WERI-Rb-1 (cell line): ENCODE results near the gene MIGA2.

Source experiments
- DNase-seq: peaks from one replicate; pipeline ENCODE4 v3.0.0-alpha.2; 2020
- H3K27ac ChIP-seq: fragments of 250-450 bp; sonication (Bioruptor Pico); 2 replicates; pipeline ENCODE4 v1.5.1; 2020; ENCODE audit warnings: mild to moderate bottlenecking, moderate library complexity
- H3K27me3 ChIP-seq: fragments of 250-450 bp; sonication (Bioruptor Pico); 2 replicates; pipeline ENCODE4 v1.5.1; 2021; ENCODE audit warnings: mild to moderate bottlenecking, low read depth, moderate library complexity; ENCODE audit not compliant: insufficient read depth, severe bottlenecking
- H3K36me3 ChIP-seq: fragments of 250-450 bp; sonication (Bioruptor Pico); 2 replicates; pipeline ENCODE4 v1.5.1; 2020; ENCODE audit warnings: mild to moderate bottlenecking, moderate library complexity
- H3K4me3 ChIP-seq: 2 replicates; pipeline ENCODE4 v1.5.1; 2011; ENCODE audit warnings: low read depth, mild to moderate bottlenecking, control low read depth, low read length
- H3K9me3 ChIP-seq: fragments of 250-450 bp; sonication (Bioruptor Pico); 2 replicates; pipeline ENCODE4 v1.5.1; 2021; ENCODE audit warnings: mild to moderate bottlenecking, moderate library complexity; ENCODE audit not compliant: severe bottlenecking
- CTCF ChIP-seq: IDR thresholded peaks from 2 replicates; pipeline ENCODE4 v1.5.1; 2011; ENCODE audit warnings: low read depth, mild to moderate bottlenecking, control low read depth, inconsistent platforms, low read length

The MIGA2 gene

GRCh38 chr9:129006328-129007034, 29.9 kb upstream of the MIGA2 start:
- peaks cover 95% of the 10 kb centered on the region for H3K36me3 ChIP-seq
- DNase-seq, result peak; percentile 89
- H3K27ac ChIP-seq, result peak overlapping the region; percentile 21
- no peaks in the 10 kb centered on the region for H3K9me3 ChIP-seq
- TF ChIP-seq CTCF, result peak; percentile 96
- H3K4me3 ChIP-seq, result no peak overlapping the region
- H3K27me3 ChIP-seq, result no peaks in the 10 kb centered on the region

- Histone ChIP-seq H3K27ac (no peak overlapping the region), H3K36me3 (peaks cover 93% of the 10 kb centered on the region), H3K4me3 (no peak overlapping the region), H3K27me3 (no peaks in the 10 kb centered on the region), H3K9me3 (no peaks in the 10 kb centered on the region)
- no peak for DNase-seq
- TF ChIP-seq CTCF, result no peak
These were observed 29.2 kb upstream of the MIGA2 start for GRCh38 chr9:129007035-129007765.

- H3K4me3 ChIP-seq, result no peak overlapping the region
- H3K27me3 ChIP-seq, result no peaks in the 10 kb centered on the region
- H3K9me3 ChIP-seq, result no peaks in the 10 kb centered on the region
- no peak for TF ChIP-seq CTCF
- DNase-seq, result no peak
- peaks cover 93% of the 10 kb centered on the region for H3K36me3 ChIP-seq
- H3K27ac ChIP-seq, result no peak overlapping the region
These were observed 28.5 kb upstream of the MIGA2 start for GRCh38 chr9:129007766-129008468.

- H3K36me3 ChIP-seq, result peaks cover 93% of the 10 kb centered on the region
- no peak overlapping the region for H3K4me3 ChIP-seq
- DNase-seq, result no peak
- no peaks in the 10 kb centered on the region for H3K27me3 ChIP-seq
- TF ChIP-seq CTCF, result no peak
- no peaks in the 10 kb centered on the region for H3K9me3 ChIP-seq
- no peak overlapping the region; the same call in 1 of the 2 replicates for H3K27ac ChIP-seq
These were observed 27.9 kb upstream of the MIGA2 start for GRCh38 chr9:129008469-129008965.

GRCh38 chr9:129008986-129009583, 27.3 kb upstream of the MIGA2 start:
- Histone ChIP-seq H3K27me3 (no peaks in the 10 kb centered on the region), H3K4me3 (no peak overlapping the region), H3K27ac (no peak overlapping the region), H3K36me3 (peaks cover 93% of the 10 kb centered on the region), H3K9me3 (no peaks in the 10 kb centered on the region)
- no peak for DNase-seq
- no peak for TF ChIP-seq CTCF
